Activated T-helper 1 cell treated with Interleukin-2 at 50 U/mL for 16 hours (primary cell): ENCODE measurements around the gene RBM8A.
A peak's percentile ranks its signal among the peaks of the same experiment; 100 is the strongest.

Experiments
- DNase-seq: peaks from one replicate; pipeline ENCODE4 v3.0.0-alpha.2; 2020; ENCODE audit warnings: low read depth

Gene RBM8A

DNA sequence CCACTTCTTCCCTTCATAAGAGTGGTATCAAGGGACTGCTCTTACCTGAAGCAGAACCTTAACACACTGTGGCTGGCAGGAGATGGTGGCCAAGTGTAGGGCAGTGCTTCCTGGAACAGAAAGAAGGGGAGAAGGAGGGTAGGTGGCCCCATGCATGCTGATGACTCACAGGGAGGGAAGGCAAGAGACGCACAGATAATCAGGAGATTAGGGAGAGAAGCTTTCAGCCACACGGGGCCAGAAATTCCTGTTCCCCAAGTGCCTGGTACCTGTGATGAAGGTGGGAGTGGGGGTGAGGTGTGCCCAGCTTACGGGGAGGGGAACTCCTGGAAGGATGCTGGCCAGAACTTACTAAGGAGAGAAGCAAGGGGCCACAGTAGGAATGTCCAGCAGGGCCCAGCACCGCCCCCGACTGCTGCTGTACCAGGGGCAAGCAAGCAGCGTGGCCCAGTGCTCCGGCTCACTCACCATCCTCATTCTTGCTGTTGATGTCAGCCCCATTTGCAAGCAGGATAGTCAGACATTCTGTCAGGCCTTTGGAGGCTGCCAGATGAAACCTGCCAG lies 49.3 kb downstream of the RBM8A start:
- no peak for DNase-seq

DNA sequence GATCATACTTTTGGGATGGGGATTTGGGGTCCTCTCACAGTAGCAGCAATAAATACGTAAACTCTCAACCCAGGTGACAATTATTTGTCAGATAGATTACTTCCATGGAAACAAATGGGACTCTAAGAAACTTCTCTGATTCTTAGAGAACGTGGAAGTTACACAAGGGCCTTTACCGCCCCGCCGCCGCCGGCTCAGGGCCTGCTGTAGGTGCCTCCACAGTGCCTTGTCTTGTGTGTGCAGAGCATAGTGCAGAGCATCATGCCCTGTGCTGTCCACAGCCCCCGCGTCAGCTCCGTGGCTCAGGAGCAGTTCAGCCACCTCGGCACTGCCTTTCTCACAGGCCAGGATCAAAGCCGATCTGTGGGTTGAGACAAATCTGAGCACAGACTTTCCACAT lies 52.6 kb downstream of the RBM8A start:
- no peak for DNase-seq

DNA sequence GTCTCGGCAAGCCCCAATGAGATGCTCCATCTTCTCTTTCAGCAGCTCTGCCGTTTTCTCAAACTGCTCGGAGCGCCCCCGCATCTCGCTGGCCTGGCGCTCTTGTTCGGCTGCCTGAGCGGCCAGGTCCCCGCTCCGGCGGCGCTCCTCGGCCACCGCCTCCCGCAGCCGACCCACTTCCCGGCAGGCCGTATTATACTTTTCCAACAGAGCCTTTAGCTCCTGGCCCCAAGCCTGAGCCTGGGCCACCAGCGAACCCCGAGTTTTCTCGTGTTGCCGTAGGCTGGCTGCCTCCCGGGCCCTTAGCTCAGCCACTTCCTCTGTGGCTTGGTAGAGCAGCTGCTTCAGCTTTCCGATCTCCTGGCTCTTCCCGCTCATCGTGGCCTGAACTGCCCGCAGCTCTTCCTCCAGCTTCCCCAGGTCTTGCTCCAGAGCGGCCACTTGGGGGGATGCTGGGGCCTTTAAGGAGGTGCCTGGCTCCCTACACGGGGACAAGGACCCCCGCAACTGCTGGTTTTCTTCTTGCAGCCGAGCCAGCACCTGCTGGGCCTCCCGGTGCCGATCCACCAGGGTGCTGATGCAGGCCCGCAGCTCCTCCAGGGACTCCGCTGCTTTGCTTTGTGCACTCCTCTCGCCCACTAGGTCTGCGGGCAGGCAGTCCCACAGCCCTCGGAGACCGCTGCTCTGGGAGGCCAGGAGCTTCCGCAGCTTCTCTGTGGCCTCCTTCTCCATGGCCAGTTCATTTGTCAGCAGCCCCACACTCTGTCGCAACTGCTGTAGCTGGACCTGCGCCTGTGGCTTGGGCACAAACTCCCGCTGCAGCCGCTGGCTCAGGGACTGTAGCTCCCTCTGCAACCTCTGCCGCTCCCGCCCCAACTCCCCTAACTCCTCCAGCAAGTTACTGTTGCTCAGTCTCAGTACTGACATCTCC lies 55.0 kb downstream of the RBM8A start:
- peak; percentile 21 for DNase-seq
